ENCODE data around the gene CFAP299.

GRCh38 chr4:80374180-80374579, 38.6 kb downstream of the CFAP299 start:
- TF ChIP-seq CTCF (IDR thresholded peaks at IDR 0.05; ENCODE audit: insufficient read depth, low read length, poor library complexity, severe bottlenecking) (no peak), EZH2phosphoT487 (conservative IDR thresholded peaks at IDR 0.05; ENCODE audit: low read length) (no peak)
